GM19351 (cell line): Measurements from ENCODE around the gene KNG1.
A peak's percentile ranks its signal among the peaks of the same experiment; 100 is the strongest.

Experiments used
- ATAC-seq: cut with Tn5 transposase; IDR thresholded peaks from one replicate; pipeline ENCODE4 v1.9.1; 2021; ENCODE audit warnings: mild to moderate bottlenecking, moderate library complexity; ENCODE audit not compliant: unreplicated experiment

Gene KNG1

GRCh38 chr3:186772281-186772694, 55.1 kb downstream of the KNG1 start:
- ATAC-seq, result peak; percentile 18

- peak; percentile 96 for ATAC-seq
These were observed 55.7 kb downstream of the KNG1 start for GRCh38 chr3:186772701-186773417.

DNA sequence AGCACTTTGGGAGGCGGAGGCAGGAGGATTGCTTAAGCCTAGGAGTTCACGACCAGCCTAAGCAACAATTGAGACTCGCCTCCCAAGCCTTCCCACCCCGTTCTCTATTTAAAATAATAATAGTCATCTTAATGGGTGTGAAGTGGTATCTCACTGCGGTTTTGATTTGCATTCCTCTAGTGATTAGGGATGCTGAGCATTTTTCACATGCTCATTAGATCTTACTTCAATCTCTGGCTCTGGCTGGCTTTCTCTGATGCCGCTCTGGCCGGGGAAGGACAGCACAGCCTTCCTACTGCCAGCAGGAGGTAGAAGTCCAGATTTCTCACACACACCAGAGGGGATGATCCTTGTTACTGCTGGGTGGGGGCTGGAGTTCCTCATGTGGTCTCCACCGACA, 58.8 kb downstream of the KNG1 start:
- no peak for ATAC-seq

GRCh38 chr3:186779204-186779603, 62.0 kb downstream of the KNG1 start:
- no peak for ATAC-seq

- ATAC-seq, result no peak
These were observed 65.4 kb downstream of the KNG1 start for GRCh38 chr3:186782542-186783057.

DNA sequence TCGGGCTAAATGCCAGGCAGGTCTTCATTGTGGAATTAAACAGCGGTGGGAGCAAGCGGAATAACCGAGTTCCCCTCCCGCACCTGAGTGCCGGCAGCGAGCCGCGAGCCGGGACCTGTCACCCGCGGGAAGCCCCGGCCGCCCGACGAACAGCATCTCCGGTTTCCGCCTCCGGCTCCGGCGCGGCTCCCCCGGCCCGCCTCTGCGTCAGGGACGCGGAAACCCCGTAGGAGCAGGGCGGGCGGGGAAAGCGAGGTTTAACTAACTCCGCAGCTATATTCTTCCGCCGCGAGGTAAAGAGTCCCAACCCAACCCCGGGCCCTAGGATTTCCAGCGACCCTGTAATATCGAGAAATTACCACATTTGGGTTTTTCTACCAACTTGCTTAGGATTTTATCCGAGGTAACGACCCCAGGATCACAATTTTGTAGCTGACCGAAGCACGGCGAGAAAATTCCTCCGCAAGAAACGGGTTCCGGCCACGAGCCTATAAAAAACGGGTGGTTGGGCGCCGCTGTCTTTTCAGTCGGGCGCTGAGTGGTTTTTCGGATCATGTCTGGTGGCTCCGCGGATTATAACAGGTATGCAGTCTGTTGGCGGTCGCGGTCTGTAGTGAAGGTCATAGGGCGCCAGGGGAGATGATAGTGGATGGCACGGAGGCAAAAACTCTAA, 66.0 kb downstream of the KNG1 start, which contains the start of gene EIF4A2:
EIF4A2 (plus strand) TSS at position 520 of the 673 bp plus-strand sequence; CDS start at position 554, 34 bp downstream.
- peak; percentile 59 for ATAC-seq

DNA sequence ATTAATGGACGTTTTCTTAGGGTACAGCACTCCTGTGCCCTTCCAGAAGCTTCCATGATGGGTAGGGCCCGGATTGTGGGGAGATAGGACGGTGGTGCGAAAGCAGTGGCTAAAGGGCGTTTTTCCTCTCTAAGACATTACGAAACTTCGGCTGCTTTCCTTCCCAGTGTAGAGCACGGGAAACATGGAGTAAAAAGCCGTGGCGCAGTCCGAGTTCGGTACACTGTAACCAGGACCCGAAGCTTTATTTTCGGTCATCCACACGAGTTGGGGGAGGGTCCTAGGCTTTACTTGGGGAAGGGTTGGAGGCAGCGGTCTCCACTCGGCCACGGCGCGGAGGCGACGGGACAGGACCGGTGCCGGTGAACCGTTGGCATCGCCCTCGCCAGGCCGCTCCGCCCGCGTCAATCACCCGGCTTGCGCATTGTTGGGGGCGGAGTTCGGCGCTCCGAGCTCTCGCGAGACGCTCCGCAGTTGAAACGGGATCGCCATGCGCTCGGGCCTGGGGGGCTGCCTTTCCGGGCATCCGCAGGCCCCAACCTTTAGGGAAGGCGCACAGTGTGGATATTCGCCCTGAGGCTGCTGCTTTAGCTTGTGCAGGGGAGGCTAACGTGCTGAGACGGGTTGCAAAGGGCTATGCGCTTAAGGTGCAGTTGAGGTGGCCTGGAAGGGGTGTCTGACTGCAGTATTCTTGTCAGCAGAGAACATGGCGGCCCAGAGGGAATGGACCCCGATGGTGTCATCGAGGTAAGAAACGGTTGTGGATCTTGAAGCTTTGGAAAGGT, 66.8 kb downstream of the KNG1 start:
- ATAC-seq, result peak; percentile 62

DNA sequence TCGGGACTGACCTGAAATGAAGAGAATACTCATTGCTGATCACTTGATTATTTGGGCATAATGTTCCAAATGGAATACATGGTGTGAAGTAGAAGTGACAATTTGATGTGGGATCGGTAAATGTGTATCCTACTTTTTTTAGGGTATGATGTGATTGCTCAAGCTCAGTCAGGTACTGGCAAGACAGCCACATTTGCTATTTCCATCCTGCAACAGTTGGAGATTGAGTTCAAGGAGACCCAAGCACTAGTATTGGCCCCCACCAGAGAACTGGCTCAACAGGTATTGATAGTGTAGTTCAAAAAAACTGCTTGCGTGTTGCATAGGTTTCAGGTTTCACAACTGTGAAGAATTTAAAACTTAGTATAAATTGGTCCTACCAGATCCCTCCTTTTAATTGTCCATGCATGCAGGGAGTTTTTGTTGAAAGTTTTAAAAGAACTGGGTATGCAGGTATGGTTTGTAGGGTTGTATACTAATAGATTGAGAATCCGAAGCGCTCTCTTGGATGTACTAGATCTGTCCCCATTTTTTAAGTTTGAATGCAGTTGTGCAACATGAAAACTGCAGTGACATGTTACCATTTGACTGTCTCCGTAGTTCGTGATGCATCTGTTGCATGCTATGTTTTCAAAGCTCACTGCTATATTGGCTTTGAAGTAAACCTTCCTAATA, 67.8 kb downstream of the KNG1 start:
- ATAC-seq, result no peak

GRCh38 chr3:186785495-186786018, 68.4 kb downstream of the KNG1 start:
- no peak for ATAC-seq

DNA sequence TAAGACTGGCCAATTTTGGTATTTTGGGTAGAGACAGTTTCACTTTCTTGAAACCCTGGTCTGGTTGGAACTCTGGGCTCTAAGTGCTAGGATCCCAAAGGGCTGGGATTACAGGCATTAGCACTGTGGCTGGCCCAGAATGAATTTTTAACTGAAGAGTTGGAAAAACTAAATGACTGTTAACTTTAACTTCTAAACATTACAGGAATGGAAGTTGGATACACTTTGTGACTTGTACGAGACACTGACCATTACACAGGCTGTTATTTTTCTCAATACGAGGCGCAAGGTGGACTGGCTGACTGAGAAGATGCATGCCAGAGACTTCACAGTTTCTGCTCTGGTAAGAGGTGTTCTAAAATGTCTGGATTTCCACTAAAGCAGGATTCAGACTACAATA, 69.8 kb downstream of the KNG1 start:
- no peak for ATAC-seq

DNA sequence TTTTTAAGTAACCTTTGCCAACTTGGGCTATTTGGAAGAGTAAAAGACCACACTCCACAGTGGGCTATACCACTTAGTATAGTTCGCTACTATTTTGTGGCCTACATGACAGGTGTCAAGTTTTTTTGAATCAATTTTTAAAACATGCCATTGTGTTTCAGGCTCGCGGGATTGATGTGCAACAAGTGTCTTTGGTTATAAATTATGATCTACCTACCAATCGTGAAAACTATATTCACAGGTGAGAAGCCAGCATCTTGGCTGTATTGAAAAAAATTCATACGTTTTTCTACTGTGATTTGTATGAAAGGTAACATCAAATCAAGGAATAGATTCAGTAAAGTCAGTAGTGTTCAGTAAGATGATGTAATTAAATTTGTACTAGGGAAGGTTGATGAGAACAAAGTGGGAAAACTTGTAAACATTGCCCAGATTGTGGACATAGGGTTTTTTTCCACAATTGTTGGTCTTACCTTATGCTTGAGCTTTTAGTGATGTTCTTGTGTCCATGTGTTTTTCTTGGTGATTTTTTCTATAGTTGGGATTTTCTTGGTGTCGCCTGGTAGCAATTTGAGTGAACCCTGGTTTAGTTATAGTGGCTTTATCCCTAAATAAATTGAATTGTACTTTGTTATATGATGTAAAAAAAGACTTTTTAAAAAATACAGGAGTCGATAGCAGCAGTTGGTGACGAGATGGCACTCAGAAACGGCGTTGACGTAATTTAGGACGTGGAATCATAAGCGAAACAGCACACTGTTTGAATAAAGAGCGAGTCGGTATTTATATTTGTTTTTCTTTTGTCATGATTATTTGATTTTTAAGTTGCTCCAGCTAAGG, 70.7 kb downstream of the KNG1 start:
- ATAC-seq, result no peak

DNA sequence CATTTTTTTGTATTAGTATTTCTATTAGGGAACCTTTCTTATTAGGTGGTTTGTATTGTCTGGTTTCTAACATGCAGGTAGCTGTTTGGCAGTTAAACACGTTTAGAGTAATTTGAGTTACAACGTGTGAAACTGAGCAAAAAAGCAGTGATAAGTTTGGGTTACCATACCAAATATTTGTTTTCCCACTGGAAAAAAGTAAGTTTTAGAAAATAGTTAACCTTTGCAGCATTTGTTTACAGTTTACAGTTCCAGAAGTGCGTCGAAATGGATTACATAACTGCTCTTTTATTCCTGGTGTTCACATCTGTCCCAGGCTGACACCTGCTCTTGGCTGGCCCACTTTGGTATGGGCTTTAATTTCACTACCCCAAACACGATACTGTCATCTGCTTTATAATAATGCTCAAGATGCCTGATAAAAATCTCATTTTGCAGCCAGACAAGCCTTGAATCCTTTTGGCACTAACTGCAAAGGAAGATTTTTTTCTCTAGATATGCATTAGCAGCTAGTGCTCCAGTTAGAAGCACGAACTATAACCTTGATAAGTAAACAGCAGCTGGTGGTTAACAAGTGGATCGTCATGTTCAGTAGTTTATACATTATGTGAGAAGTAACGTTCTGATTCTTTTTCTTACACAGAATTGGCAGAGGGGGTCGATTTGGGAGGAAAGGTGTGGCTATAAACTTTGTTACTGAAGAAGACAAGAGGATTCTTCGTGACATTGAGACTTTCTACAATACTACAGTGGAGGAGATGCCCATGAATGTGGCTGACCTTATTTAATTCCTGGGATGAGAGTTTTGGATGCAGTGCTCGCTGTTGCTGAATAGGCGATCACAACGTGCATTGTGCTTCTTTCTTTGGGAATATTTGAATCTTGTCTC, 71.6 kb downstream of the KNG1 start:
- ATAC-seq, result no peak

DNA sequence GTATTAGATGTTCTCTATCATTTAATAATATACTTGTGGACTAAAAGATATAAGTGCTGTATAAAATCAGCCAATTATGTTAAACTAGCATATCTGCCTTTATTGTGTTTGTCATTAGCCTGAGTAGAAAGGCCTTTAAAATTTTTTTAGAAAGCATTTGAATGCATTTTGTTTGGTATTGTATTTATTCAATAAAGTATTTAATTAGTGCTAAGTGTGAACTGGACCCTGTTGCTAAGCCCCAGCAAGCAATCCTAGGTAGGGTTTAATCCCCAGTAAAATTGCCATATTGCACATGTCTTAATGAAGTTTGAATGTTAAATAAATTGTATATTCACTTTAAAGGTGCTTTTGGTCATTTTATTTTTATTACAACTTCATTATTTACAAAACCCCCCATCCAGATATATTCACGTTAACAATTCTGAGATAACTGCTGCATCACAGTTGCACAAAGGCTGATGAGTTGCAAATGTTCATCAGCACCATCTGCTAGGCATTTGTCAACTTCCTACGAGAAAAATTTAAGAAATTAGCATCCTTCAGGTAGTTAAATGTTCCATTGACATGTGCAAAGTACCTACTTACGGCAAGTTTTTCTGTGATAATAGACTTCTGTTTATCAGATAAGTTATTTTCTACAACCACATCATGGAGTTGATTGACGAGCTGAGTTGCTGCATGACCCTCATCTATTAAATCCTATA, 72.5 kb downstream of the KNG1 start:
- no peak for ATAC-seq

DNA sequence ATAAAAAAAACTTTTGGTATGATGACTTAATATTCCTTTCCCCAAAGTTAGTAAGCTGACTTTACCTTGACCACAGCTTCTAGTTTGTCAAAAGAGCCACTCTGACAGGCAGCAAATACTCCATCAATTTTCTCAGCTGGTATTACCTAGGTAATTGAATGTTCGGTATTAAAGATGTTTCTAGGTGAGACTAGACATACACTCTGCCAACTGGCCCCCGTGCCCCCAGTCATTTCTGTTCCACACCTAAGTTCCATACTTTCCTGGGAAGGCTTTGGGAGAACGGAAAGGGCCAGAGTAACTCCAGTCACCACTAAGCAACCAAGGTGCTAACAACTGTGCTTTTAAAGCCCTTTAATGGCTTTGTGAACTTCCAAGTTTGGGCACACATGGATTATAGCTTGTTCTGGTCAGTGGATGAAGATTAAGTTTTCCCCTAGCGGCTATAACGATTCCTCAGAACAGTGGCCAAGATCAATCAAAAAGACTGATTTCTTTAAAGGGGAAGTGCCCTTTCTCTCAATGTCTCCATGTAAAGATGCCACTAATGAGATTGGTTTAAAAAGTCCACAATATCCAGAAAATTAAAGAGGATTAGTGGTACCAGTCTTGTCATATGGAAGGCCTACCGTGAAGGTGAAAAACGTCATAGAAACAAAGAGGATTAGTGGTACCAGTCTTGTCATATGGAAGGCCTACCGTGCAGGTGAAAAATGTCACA, 73.3 kb downstream of the KNG1 start:
- ATAC-seq, result peak; percentile 36
